GM08714 (cell line): ENCODE measurements around the gene SLC52A1.
A peak's percentile ranks its signal among the peaks of the same experiment; 100 is the strongest.
"Not testable (repeated sequence)": the region's sequence is repeated elsewhere in the genome, so short reads cannot be mapped to it uniquely, and the experiment has no call there.

Source experiments
- H3K4me3 ChIP-seq: fragments of 200-500 bp; sonication (Bioruptor generic); 2 replicates; pipeline ENCODE4 v1.5.1; 2014; ENCODE audit warnings: mild to moderate bottlenecking, low read length, inconsistent platforms
- ZNF274 ChIP-seq: IDR thresholded peaks from 2 replicates; pipeline ENCODE4 v1.6.1; 2012; ENCODE audit warnings: mild to moderate bottlenecking, low read depth, low read length

Gene SLC52A1

GRCh38 chr17:5035315-5035714, at the start of gene SLC52A1:
TSS of gene SLC52A1 (minus strand) at chr17:5035426. CDS start at chr17:5034606, 820 bp downstream.
- H3K4me3 ChIP-seq = no peak within 1 kb of the TSS; the same call in 1 of the 2 replicates

GRCh38 chr17:5080591-5080990, 45.4 kb upstream of the SLC52A1 start:
- no peak for TF ChIP-seq ZNF274
- no peak overlapping the region for H3K4me3 ChIP-seq

More at GRCh38 chr17:5035315-5035714, at the start of gene SLC52A1:
- TF ChIP-seq ZNF274 = no peak

- peak within 1 kb of the TSS; percentile 67; the same call in 1 of the 2 replicates for H3K4me3 ChIP-seq
- no peak for TF ChIP-seq ZNF274
Observed at GRCh38 chr17:5078106-5079028, 43.1 kb upstream of the SLC52A1 start, which contains the start of gene ZFP3. TSS of gene ZFP3 (plus strand) at chr17:5078467. CDS start at chr17:5091505, 13,038 bp downstream.

GRCh38 chr17:5077781-5078105, 42.5 kb upstream of the SLC52A1 start:
- H3K4me3 ChIP-seq = peak overlapping the region; percentile 67; the same call in 1 of the 2 replicates
- no peak for TF ChIP-seq ZNF274

GRCh38 chr17:5077275-5077674, 42.0 kb upstream of the SLC52A1 start:
- not testable (repeated sequence) for H3K4me3 ChIP-seq

- H3K4me3 ChIP-seq = not testable (repeated sequence)
Observed at GRCh38 chr17:5075472-5075871, 40.2 kb upstream of the SLC52A1 start.

- no peak overlapping the region for H3K4me3 ChIP-seq
- no peak for TF ChIP-seq ZNF274
Observed at GRCh38 chr17:5069724-5070123, 34.5 kb upstream of the SLC52A1 start.

- no peak for TF ChIP-seq ZNF274
- no peak overlapping the region for H3K4me3 ChIP-seq
Observed at GRCh38 chr17:5068236-5068635, 33.0 kb upstream of the SLC52A1 start.

GRCh38 chr17:5065227-5065744, 30.1 kb upstream of the SLC52A1 start:
- H3K4me3 ChIP-seq = no peak overlapping the region
- no peak for TF ChIP-seq ZNF274

- TF ChIP-seq ZNF274 = no peak
Observed at GRCh38 chr17:5055543-5055942, 20.3 kb upstream of the SLC52A1 start.

GRCh38 chr17:5050278-5050677, 15.1 kb upstream of the SLC52A1 start:
- no peak for TF ChIP-seq ZNF274
- H3K4me3 ChIP-seq = no peak overlapping the region

More at GRCh38 chr17:5055543-5055942, 20.3 kb upstream of the SLC52A1 start:
- no peak overlapping the region for H3K4me3 ChIP-seq

GRCh38 chr17:5049314-5049841, 14.2 kb upstream of the SLC52A1 start:
- no peak for TF ChIP-seq ZNF274
- H3K4me3 ChIP-seq = no peak overlapping the region

GRCh38 chr17:5047446-5047845, 12.2 kb upstream of the SLC52A1 start:
- no peak overlapping the region for H3K4me3 ChIP-seq
- TF ChIP-seq ZNF274 = no peak

- TF ChIP-seq ZNF274 = no peak
- no peak overlapping the region for H3K4me3 ChIP-seq
Observed at GRCh38 chr17:5045496-5045895, 10.3 kb upstream of the SLC52A1 start.

- no peak for TF ChIP-seq ZNF274
Observed at GRCh38 chr17:5044630-5045029, 9.4 kb upstream of the SLC52A1 start.

More at GRCh38 chr17:5044630-5045029, 9.4 kb upstream of the SLC52A1 start:
- H3K4me3 ChIP-seq = no peak overlapping the region
